ENCODE results near the gene FZD7. TPM values are rescaled to one million over a fixed set of nuclear protein-coding genes. Genes with fewer than 3 reads are reported as not detected.

FZD7 gene
- total and polyA plus RNA-seq, 2 of the 8 experiments (the other 6 are each of a cell fraction or from before 2014, with no cell fraction given): 176 to 246 TPM

- Histone ChIP-seq H3K79me2 (ENCODE audit: control insufficient read depth in 1 of 2, insufficient read depth in 2 of 2, low read length in 2 of 2) (no peaks in the 10 kb centered on the region; a peak in 1 of 4 replicates), H3K18ac (ENCODE audit: extremely low read depth, low read length) (no peak overlapping the region), H3K4ac (replicated peaks; ENCODE audit: insufficient read length, low read depth, low read length) (no peak overlapping the region), H3K27ac (ENCODE audit: low read depth, low read length) (no peak overlapping the region), H3K79me1 (ENCODE audit: low read depth, low read length) (no peaks in the 10 kb centered on the region), H2BK20ac (ENCODE audit: low read length) (peak overlapping the region; percentile 44; the same call in 1 of the 2 replicates), H2BK120ac (replicated peaks; ENCODE audit: low read depth, low read length) (no peak overlapping the region), H2BK15ac (ENCODE audit: low read length) (no peak overlapping the region), H3K23ac (ENCODE audit: insufficient read length) (no peak overlapping the region), H2BK5ac (ENCODE audit: low read depth, low read length) (no peak overlapping the region; the same call in 1 of the 2 replicates), H4K20me1 (replicated peaks in 1 of 2; ENCODE audit: control insufficient read depth in 1 of 2, insufficient read depth in 2 of 2, low read length in 2 of 2) (no peaks in the 10 kb centered on the region), H3K4me2 (ENCODE audit: insufficient read depth in 1 of 2, low read depth in 2 of 2, low read length in 2 of 2) (no peak overlapping the region), H2AK5ac (ENCODE audit: low read depth, low read length) (no peak overlapping the region), H2BK12ac (ENCODE audit: low read depth, low read length) (peak overlapping the region; percentile 2; the same call in 1 of the 2 replicates), H4K91ac (replicated peaks; ENCODE audit: insufficient read length, low read length) (no peak overlapping the region), H4K5ac (ENCODE audit: insufficient read length, low read depth, low read length) (no peak overlapping the region), H3K9ac (replicated peaks in 1 of 4; ENCODE audit: extremely low read depth in 1 of 4, low read depth in 3 of 4, low read length in 3 of 4) (no peak overlapping the region), H3K56ac (replicated peaks; ENCODE audit: insufficient read length, low read depth, low read length) (no peak overlapping the region), H3K14ac (ENCODE audit: insufficient read length) (no peak overlapping the region), H3K36me3 (ENCODE audit: control insufficient read depth in 2 of 4, insufficient read depth in 4 of 4, low read length in 3 of 4) (no peaks in the 10 kb centered on the region), H3K9me3 (ENCODE audit: insufficient read depth in 2 of 2, low read depth in 1 of 2, low read length in 1 of 2) (no peaks in the 10 kb centered on the region), H4K8ac (ENCODE audit: extremely low read depth, insufficient read depth, low read length) (no peak overlapping the region), H3K4me1 (replicated peaks in 1 of 4; ENCODE audit: control insufficient read depth in 3 of 4, insufficient read depth in 4 of 4, low read length in 3 of 4) (peaks cover 13 to 28% (median 23%) of the 10 kb centered on the region in 4 experiments), H2AFZ (ENCODE audit: low read length) (no peak overlapping the region), H3K4me3 (ENCODE audit: extremely low read depth in 1 of 4, insufficient read depth in 2 of 4, low read depth in 3 of 4, low read length in 4 of 4) (no peak overlapping the region), H3K27me3 (replicated peaks in 1 of 4; ENCODE audit: control insufficient read depth in 3 of 4, extremely low read depth in 1 of 4, insufficient read depth in 3 of 4, low read length in 3 of 4) (peaks cover 0 to 3% (median 0%) of the 10 kb centered on the region in 4 experiments; a peak in 3 of 7 replicates), H3K23me2 (ENCODE audit: low read depth, low read length) (no peaks in the 10 kb centered on the region; the same call in 1 of the 2 replicates)
- no peak for DNase-seq (ENCODE audit: low read depth in 1 of 2, low spot score in 2 of 2)
- 88% methylated on average over 5 of the region's 5 CpGs; no CpG with 5 or more reads in 1 of the 2 experiments for WGBS, 2 experiments (ENCODE audit: extremely low coverage in 1 of 2, insufficient coverage in 1 of 2, insufficient read length in 1 of 2, insufficient replicate concordance in 2 of 2, low coverage in 1 of 2, low lambda C conversion rate in 2 of 2, missing lambda C conversion rate in 1 of 2)
- FAIRE-seq: no peak
- ChIA-PET CTCF (ENCODE audit: partially characterized antibody) (interaction anchor here (0.6 to 2.6 kb wide), 4 partner anchors 10 to 165 kb away, joined by 3 to 6 read pairs (median 4); no protein-coding TSS in a partner anchor), POLR2A (ENCODE audit: partially characterized antibody) (interaction anchor here (0.6 to 1.0 kb wide), 4 partner anchors 12 to 1988 kb away, joined by 3 to 4 read pairs (median 3); no protein-coding TSS in a partner anchor)
- TF ChIP-seq RFX5 (IDR thresholded peaks at IDR 0.05; ENCODE audit: borderline replicate concordance, low read depth, low read length) (no peak), KDM1A (IDR thresholded peaks at IDR 0.05; ENCODE audit: borderline replicate concordance, low read length) (no peak)
Observed at GRCh38 chr2:202025816-202026215, 7.8 kb upstream of the FZD7 start.

Measured in H1 (cell line).